Effector memory CD4-positive, alpha-beta T cell (primary cell): ENCODE measurements around the gene PTPRD.

Experiments
- DNase-seq, 3 donors: peaks; one replicate each; pipeline ENCODE4 v3.0.0-alpha.2; 2020
- H3K27ac ChIP-seq: 2 replicates; pipeline ENCODE4 v1.7.0; 2013; ENCODE audit warnings: mild to moderate bottlenecking, low read length, moderate library complexity; ENCODE audit not compliant: insufficient read depth, poor library complexity, severe bottlenecking
- H3K27me3 ChIP-seq: replicated peaks from 2 replicates; pipeline ENCODE4 v1.7.0; 2013; ENCODE audit warnings: mild to moderate bottlenecking, low read length; ENCODE audit not compliant: insufficient read depth, control insufficient read depth, poor library complexity, severe bottlenecking
- H3K36me3 ChIP-seq: 2 replicates; pipeline ENCODE4 v1.7.0; 2013; ENCODE audit warnings: mild to moderate bottlenecking, low read length, moderate library complexity; ENCODE audit not compliant: control insufficient read depth, insufficient read depth
- H3K4me1 ChIP-seq: 2 replicates; pipeline ENCODE4 v1.7.0; 2013; ENCODE audit warnings: low read length, mild to moderate bottlenecking; ENCODE audit not compliant: control insufficient read depth, insufficient read depth, poor library complexity, severe bottlenecking
- H3K4me3 ChIP-seq: 2 replicates; pipeline ENCODE4 v1.7.0; 2013; ENCODE audit warnings: low read length, low read depth, mild to moderate bottlenecking; ENCODE audit not compliant: insufficient read depth, poor library complexity, severe bottlenecking
- H3K9me3 ChIP-seq: 2 replicates; pipeline ENCODE4 v1.7.0; 2013; ENCODE audit warnings: mild to moderate bottlenecking, low read length, moderate library complexity; ENCODE audit not compliant: control insufficient read depth

PTPRD gene

GRCh38 chr9:8486095-8486494, 2126.7 kb downstream of the PTPRD start:
- Histone ChIP-seq H3K36me3 (no peaks in the 10 kb centered on the region), H3K27me3 (no peaks in the 10 kb centered on the region)
- DNase-seq: no peak

GRCh38 chr9:8484597-8485191, 2128.1 kb downstream of the PTPRD start:
- Histone ChIP-seq H3K27me3 (no peaks in the 10 kb centered on the region), H3K4me3 (no peak overlapping the region), H3K9me3 (no peaks in the 10 kb centered on the region), H3K36me3 (no peaks in the 10 kb centered on the region), H3K27ac (no peak overlapping the region), H3K4me1 (no peaks in the 10 kb centered on the region)
- DNase-seq: no peak

More at GRCh38 chr9:8486095-8486494, 2126.7 kb downstream of the PTPRD start:
- Histone ChIP-seq H3K4me3 (no peak overlapping the region), H3K9me3 (no peaks in the 10 kb centered on the region), H3K27ac (no peak overlapping the region), H3K4me1 (no peaks in the 10 kb centered on the region)

GRCh38 chr9:8477450-8477849, 2135.4 kb downstream of the PTPRD start:
- Histone ChIP-seq H3K4me3 (no peak overlapping the region), H3K27me3 (no peaks in the 10 kb centered on the region), H3K36me3 (no peaks in the 10 kb centered on the region), H3K27ac (no peak overlapping the region), H3K9me3 (no peaks in the 10 kb centered on the region), H3K4me1 (no peaks in the 10 kb centered on the region)
- DNase-seq: no peak

- H3K9me3 ChIP-seq: no peaks in the 10 kb centered on the region
- no peaks in the 10 kb centered on the region for H3K4me1 ChIP-seq
- H3K4me3 ChIP-seq: no peak overlapping the region
- DNase-seq: no peak
- no peaks in the 10 kb centered on the region for H3K36me3 ChIP-seq
- no peaks in the 10 kb centered on the region for H3K27me3 ChIP-seq
- H3K27ac ChIP-seq: no peak overlapping the region
Observed at GRCh38 chr9:8474937-8475336, 2137.9 kb downstream of the PTPRD start.

- Histone ChIP-seq H3K36me3 (no peaks in the 10 kb centered on the region), H3K4me3 (no peak overlapping the region), H3K27ac (no peak overlapping the region), H3K27me3 (no peaks in the 10 kb centered on the region), H3K9me3 (no peaks in the 10 kb centered on the region), H3K4me1 (no peaks in the 10 kb centered on the region)
- no peak for DNase-seq
Observed at GRCh38 chr9:8473244-8474020, 2139.4 kb downstream of the PTPRD start.

GRCh38 chr9:8468045-8468637, 2144.7 kb downstream of the PTPRD start:
- Histone ChIP-seq H3K36me3 (no peaks in the 10 kb centered on the region), H3K27me3 (no peaks in the 10 kb centered on the region), H3K4me3 (no peak overlapping the region), H3K27ac (no peak overlapping the region), H3K4me1 (no peaks in the 10 kb centered on the region), H3K9me3 (no peaks in the 10 kb centered on the region)
- DNase-seq: no peak

- H3K27ac ChIP-seq: no peak overlapping the region
- no peak overlapping the region for H3K4me3 ChIP-seq
- no peaks in the 10 kb centered on the region for H3K9me3 ChIP-seq
Observed at GRCh38 chr9:8457816-8458215, 2155.0 kb downstream of the PTPRD start.

GRCh38 chr9:8457055-8457454, 2155.7 kb downstream of the PTPRD start:
- Histone ChIP-seq H3K27ac (no peak overlapping the region), H3K36me3 (no peaks in the 10 kb centered on the region), H3K9me3 (no peaks in the 10 kb centered on the region), H3K4me3 (no peak overlapping the region), H3K27me3 (no peaks in the 10 kb centered on the region), H3K4me1 (no peaks in the 10 kb centered on the region)
- no peak for DNase-seq

More at GRCh38 chr9:8457816-8458215, 2155.0 kb downstream of the PTPRD start:
- H3K36me3 ChIP-seq: no peaks in the 10 kb centered on the region
- DNase-seq: no peak
- H3K27me3 ChIP-seq: no peaks in the 10 kb centered on the region
- H3K4me1 ChIP-seq: no peaks in the 10 kb centered on the region

GRCh38 chr9:8456344-8456743, 2156.5 kb downstream of the PTPRD start:
- no peaks in the 10 kb centered on the region for H3K9me3 ChIP-seq
- no peaks in the 10 kb centered on the region for H3K36me3 ChIP-seq
- H3K4me3 ChIP-seq: no peak overlapping the region
- no peak overlapping the region for H3K27ac ChIP-seq
- no peak for DNase-seq
- H3K27me3 ChIP-seq: no peaks in the 10 kb centered on the region
- H3K4me1 ChIP-seq: no peaks in the 10 kb centered on the region
